ENCODE measurements around the gene TET3. TPM values are rescaled to one million over a fixed set of nuclear protein-coding genes. Genes with fewer than 3 reads are reported as not detected.

Gene TET3
- polyA plus RNA-seq, 1 experiment = 2.1 TPM

DNA sequence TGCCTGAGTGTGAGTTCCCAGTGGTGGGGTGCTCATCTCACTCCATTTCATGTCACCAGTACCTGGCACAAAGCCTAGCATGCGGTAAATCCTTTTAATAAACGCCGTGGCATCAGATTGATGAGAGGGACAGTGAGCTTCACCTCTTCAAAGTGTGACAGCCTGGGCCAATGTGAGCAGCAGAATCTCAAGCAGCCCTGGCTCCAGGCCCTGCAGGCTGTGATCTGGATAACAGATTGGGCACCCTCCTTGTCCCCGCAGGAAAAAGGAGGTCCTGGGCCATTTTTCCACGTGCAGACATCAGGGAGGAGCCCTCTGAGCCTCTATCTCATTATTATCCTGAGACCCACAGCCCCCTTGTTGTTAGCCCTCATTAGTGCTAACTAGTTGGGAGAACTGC lies 34.8 kb downstream of the TET3 start:
- POLR2A ChIA-PET = no interaction called here
- DNase-seq (ENCODE audit: low read depth) = no peak
- TF ChIP-seq, protein P1, sequence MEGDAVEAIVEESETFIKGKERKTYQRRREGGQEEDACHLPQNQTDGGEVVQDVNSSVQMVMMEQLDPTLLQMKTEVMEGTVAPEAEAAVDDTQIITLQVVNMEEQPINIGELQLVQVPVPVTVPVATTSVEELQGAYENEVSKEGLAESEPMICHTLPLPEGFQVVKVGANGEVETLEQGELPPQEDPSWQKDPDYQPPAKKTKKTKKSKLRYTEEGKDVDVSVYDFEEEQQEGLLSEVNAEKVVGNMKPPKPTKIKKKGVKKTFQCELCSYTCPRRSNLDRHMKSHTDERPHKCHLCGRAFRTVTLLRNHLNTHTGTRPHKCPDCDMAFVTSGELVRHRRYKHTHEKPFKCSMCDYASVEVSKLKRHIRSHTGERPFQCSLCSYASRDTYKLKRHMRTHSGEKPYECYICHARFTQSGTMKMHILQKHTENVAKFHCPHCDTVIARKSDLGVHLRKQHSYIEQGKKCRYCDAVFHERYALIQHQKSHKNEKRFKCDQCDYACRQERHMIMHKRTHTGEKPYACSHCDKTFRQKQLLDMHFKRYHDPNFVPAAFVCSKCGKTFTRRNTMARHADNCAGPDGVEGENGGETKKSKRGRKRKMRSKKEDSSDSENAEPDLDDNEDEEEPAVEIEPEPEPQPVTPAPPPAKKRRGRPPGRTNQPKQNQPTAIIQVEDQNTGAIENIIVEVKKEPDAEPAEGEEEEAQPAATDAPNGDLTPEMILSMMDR (IDR thresholded peaks at IDR 0.05; ENCODE audit: insufficient read depth, low read depth, low read length) = no peak
- no peak overlapping the region for H3K4me3 ChIP-seq (ENCODE audit: low read depth, low read length)
- CTCF ChIA-PET = interaction anchor here (1.8 kb wide), 1 partner anchor 9 kb away, joined by 6 read pairs; no protein-coding TSS in a partner anchor
- H3K36me3 ChIP-seq (ENCODE audit: control insufficient read depth, insufficient read depth, low read length) = no peaks in the 10 kb centered on the region
- H3K27me3 ChIP-seq (ENCODE audit: control insufficient read depth, insufficient read depth, low read length) = no peaks in the 10 kb centered on the region

DNA sequence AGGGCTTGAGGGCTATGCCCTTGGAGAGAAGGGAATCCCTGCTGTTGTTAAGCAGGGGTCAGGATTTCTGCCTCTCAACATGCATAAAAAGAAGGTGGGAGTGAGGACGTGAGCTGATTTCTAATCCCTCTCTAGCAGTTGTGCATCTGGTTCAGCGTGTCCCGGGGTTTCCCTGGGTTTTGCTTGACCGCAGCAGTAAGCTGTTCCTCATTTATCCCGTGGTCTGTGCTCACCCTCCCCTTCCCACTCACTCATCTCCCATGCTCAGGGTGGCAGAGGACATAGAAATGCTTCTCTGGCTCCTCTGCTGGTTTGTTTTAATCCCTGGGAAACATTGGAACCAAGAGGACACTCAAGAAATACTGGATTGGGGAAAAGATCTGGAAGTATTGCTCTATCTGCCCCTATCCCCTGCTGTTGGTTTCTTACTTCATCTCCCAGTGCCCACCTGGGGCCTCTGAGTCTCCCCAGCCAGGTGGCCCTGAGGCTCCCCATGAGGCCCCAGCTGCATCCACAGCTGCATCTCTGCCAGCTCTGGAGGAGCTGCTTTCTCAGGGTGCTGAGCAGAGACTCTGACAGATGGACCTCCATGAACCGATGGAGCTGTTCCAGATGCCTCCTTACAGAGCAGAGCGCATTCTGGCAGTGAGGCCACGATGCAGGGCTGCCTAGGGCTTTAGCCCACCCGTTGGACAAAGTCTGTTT lies 36.1 kb downstream of the TET3 start:
- CTCF ChIA-PET = interaction anchor here (1.4 to 1.8 kb wide), 2 partner anchors 10 to 12 kb away, joined by 5 to 6 read pairs; no protein-coding TSS in a partner anchor
- POLR2A ChIA-PET = no interaction called here

DNA sequence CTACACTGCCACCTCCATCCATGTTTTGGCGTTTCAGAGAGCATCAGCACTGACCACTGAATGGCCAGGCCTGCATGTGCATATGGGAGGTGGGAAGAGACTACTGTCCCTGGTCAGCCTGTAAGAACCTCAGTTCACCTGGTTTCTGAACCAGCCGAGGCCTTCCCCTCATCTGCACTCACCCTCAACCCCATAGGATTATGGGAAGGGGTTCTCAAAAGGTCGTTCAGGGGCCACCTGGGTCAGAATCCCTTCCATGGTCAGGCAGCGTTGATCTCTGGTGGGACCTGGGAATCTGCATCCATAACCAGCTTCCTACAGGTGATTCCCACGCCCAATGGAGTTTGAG lies 36.7 kb downstream of the TET3 start:
- Histone ChIP-seq H3K27me3 (ENCODE audit: control insufficient read depth, insufficient read depth, low read length) (no peaks in the 10 kb centered on the region), H3K36me3 (ENCODE audit: control insufficient read depth, insufficient read depth, low read length) (no peaks in the 10 kb centered on the region), H3K4me3 (ENCODE audit: low read depth, low read length) (no peak overlapping the region)
- TF ChIP-seq, protein P1 (IDR thresholded peaks at IDR 0.05; ENCODE audit: insufficient read depth, low read depth, low read length) = no peak
- ChIA-PET CTCF (interaction anchor here (1.4 kb wide), 1 partner anchor 11 kb away, joined by 5 read pairs; no protein-coding TSS in a partner anchor), POLR2A (no interaction called here)
- no peak for DNase-seq (ENCODE audit: low read depth)

More for the DNA sequence above, 36.1 kb downstream of the TET3 start:
- no peak for DNase-seq (ENCODE audit: low read depth)
- no peaks in the 10 kb centered on the region for H3K27me3 ChIP-seq (ENCODE audit: control insufficient read depth, insufficient read depth, low read length)
- TF ChIP-seq, protein P1 (IDR thresholded peaks at IDR 0.05; ENCODE audit: insufficient read depth, low read depth, low read length) = no peak
- H3K4me3 ChIP-seq (ENCODE audit: low read depth, low read length) = no peak overlapping the region
- no peaks in the 10 kb centered on the region for H3K36me3 ChIP-seq (ENCODE audit: control insufficient read depth, insufficient read depth, low read length)

DNA sequence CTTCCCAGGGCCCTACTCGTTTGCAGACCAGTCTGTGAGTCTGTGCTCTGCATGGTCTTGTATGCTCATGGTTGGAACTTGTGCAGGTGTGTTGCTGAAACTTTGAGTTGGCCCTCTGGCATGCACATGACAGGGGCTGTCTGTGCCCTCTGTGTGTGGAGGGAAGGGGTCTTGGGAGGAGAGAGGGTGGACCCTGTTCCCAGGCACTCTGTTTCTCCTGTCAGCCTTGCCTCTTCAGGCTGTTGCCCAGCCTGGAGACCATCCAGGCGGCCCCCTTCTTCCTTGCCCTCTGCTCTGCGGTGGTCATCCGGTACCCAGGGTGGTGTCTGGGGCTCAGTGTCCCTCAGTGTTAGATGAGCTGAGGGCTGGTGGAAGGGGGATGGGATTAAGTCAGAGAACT lies 39.5 kb downstream of the TET3 start:
- no peak for DNase-seq (ENCODE audit: low read depth)
- no peaks in the 10 kb centered on the region for H3K36me3 ChIP-seq (ENCODE audit: control insufficient read depth, insufficient read depth, low read length)
- CTCF ChIA-PET = no interaction called here
- H3K4me3 ChIP-seq (ENCODE audit: low read depth, low read length) = no peak overlapping the region
- TF ChIP-seq, protein P1 (IDR thresholded peaks at IDR 0.05; ENCODE audit: insufficient read depth, low read depth, low read length) = no peak
- POLR2A ChIA-PET = no interaction called here
- no peaks in the 10 kb centered on the region for H3K27me3 ChIP-seq (ENCODE audit: control insufficient read depth, insufficient read depth, low read length)

DNA sequence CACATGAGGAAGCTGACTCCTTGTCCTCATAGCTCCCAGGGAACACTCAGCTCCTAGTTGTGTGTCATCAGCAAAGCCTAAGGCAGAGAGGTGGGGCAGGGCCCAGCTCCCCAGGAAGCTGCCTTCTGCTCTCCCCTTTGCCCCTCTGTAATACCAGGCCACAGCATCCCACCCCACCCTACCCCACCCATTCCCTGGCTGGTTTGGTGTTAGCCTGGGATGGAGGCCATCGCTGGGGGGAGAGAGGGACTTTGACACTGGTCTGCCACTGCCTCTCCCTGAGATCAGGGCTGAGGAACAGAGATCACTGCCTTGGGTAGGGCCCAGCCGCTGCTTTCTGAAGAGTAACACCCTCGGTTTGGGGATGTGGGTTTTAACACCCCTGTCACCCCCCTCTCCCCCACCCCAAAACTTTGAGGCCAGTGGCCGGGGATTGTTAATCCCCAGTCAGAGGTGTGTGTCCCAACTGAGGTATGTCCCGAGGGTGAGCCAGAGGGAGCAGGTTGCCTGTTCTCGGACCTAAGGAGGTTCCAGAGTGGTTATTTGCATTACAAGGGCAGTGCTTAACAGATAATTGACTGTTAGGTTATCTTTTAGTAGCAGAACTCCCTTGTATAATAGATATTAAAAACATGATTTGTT lies 41.4 kb downstream of the TET3 start:
- CTCF ChIA-PET = interaction anchor here (1.0 kb wide), 1 partner anchor 9 kb away, joined by 6 read pairs; no protein-coding TSS in a partner anchor
- POLR2A ChIA-PET = interaction anchor here (0.7 kb wide), 1 partner anchor 9 kb away, joined by 3 read pairs; no protein-coding TSS in a partner anchor
- DNase-seq (ENCODE audit: low read depth) = no peak

More for the DNA sequence above, 41.4 kb downstream of the TET3 start:
- no peaks in the 10 kb centered on the region for H3K27me3 ChIP-seq (ENCODE audit: control insufficient read depth, insufficient read depth, low read length)
- no peaks in the 10 kb centered on the region for H3K36me3 ChIP-seq (ENCODE audit: control insufficient read depth, insufficient read depth, low read length)
- no peak overlapping the region for H3K4me3 ChIP-seq (ENCODE audit: low read depth, low read length)
- TF ChIP-seq, protein P1 (IDR thresholded peaks at IDR 0.05; ENCODE audit: insufficient read depth, low read depth, low read length) = no peak

Measured in BJ (cell line).